HepG2 (cell line): ENCODE data around the gene TRIM54. TPM values are rescaled to one million over a fixed set of nuclear protein-coding genes. Genes with fewer than 3 reads are reported as not detected.
A peak's percentile ranks its signal among the peaks of the same experiment; 100 is the strongest.

Experiments used
- ELK4 ChIP-seq: sonication (generic); formaldehyde crosslinking; IDR thresholded peaks from 2 replicates; pipeline ENCODE4 v1.9.0; 2021; ENCODE audit warnings: missing genetic modification reagents, borderline replicate concordance
- HIVEP1 ChIP-seq: sonication (generic); formaldehyde crosslinking; IDR thresholded peaks from 2 replicates; pipeline ENCODE4 v1.4.0; 2020; ENCODE audit warnings: mild to moderate bottlenecking, missing genetic modification reagents
- IKZF1 ChIP-seq: fragments of 450-650 bp; IDR thresholded peaks from 2 replicates; pipeline ENCODE4 v1.7.1; 2016
- MTF1 ChIP-seq: sonication (generic); formaldehyde crosslinking; IDR thresholded peaks from 2 replicates; pipeline ENCODE4 v1.5.0; 2020; ENCODE audit warnings: missing genetic modification reagents
- SAP130 ChIP-seq: IDR thresholded peaks from 2 replicates; pipeline ENCODE4 v1.6.1; 2016; ENCODE audit warnings: low read depth
- SIX4 ChIP-seq: sonication (generic); formaldehyde crosslinking; IDR thresholded peaks from 2 replicates; pipeline ENCODE4 v1.4.0; 2020; ENCODE audit warnings: missing genetic modification reagents
- SRF ChIP-seq: IDR thresholded peaks from 2 replicates; pipeline ENCODE4 v1.6.1; 2011; ENCODE audit warnings: mild to moderate bottlenecking, low read depth, low read length, moderate library complexity
- TCF12 ChIP-seq, 2 experiments: fragments of 450-650 bp in 1 of 2; sonication (generic) in 1 of 2; formaldehyde crosslinking in 1 of 2; IDR thresholded peaks; 2 replicates each; pipeline versions ENCODE4 v1.6.1 to v1.8.0; 2017 to 2022; ENCODE audit warnings: antibody characterized with exemption in 1 of 2, mild to moderate bottlenecking in 1 of 2, missing genetic modification reagents in 1 of 2, moderate library complexity in 1 of 2
- ZNF256 ChIP-seq: sonication (generic); formaldehyde crosslinking; conservative IDR thresholded peaks from 2 replicates; pipeline ENCODE4 v1.4.0; 2020; ENCODE audit warnings: missing genetic modification reagents
- ZNF362 ChIP-seq: sonication (generic); formaldehyde crosslinking; IDR thresholded peaks from 2 replicates; pipeline ENCODE4 v1.4.0; 2020; ENCODE audit warnings: missing genetic modification reagents, mild to moderate bottlenecking, borderline replicate concordance
- polyA plus RNA-seq, 8 experiments: library from polyadenylated mRNA; depleted of rRNA in 3 of 8; stranded (reverse) in 7 of 8; unstranded in 1 of 8; fragments of >200 nt; fragmentation: Illumina TruSeq in 4 of 8; extraction: Trizol in 4 of 8; gene quantifications; 2 replicates each; pipeline versions ENCODE4 v1.2.1 to v1.2.3, GENCODE V29; 2011 to 2016; ENCODE audit warnings: low read depth in 4 of 8, missing spikeins in 1 of 8, mixed read lengths in 1 of 8; ENCODE audit not compliant: insufficient read depth in 1 of 8
- total RNA-seq, 5 experiments: library from RNA; depleted of rRNA; stranded (reverse); fragments of >200 nt; fragmentation: Illumina TruSeq; extraction: Trizol; gene quantifications; 2 replicates each; pipeline ENCODE4 v1.2.3, GENCODE V29; 2016; ENCODE audit warnings: low read depth in 1 of 5
- TF ChIP-seq, protein P1 (sequence below), 2 experiments: fragments of 450-650 bp in 1 of 2; sonication (generic) in 1 of 2; formaldehyde crosslinking in 1 of 2; IDR thresholded peaks; 2 replicates each; pipeline versions ENCODE4 v1.6.1 to v1.8.0; 2016 to 2022; ENCODE audit warnings: antibody characterized with exemption in 1 of 2, mild to moderate bottlenecking in 1 of 2, missing genetic modification reagents in 1 of 2
- TF ChIP-seq, protein P2 (sequence below): sonication (generic); formaldehyde crosslinking; conservative IDR thresholded peaks from 2 replicates; pipeline ENCODE4 v1.8.0; 2022; ENCODE audit warnings: missing genetic modification reagents

Gene TRIM54
- total and polyA plus RNA-seq, 2 of the 13 experiments (the other 11 are each of a cell fraction or from before 2014, with no cell fraction given) = 0.07 to 0.13 TPM

- TF ChIP-seq, protein P1, sequence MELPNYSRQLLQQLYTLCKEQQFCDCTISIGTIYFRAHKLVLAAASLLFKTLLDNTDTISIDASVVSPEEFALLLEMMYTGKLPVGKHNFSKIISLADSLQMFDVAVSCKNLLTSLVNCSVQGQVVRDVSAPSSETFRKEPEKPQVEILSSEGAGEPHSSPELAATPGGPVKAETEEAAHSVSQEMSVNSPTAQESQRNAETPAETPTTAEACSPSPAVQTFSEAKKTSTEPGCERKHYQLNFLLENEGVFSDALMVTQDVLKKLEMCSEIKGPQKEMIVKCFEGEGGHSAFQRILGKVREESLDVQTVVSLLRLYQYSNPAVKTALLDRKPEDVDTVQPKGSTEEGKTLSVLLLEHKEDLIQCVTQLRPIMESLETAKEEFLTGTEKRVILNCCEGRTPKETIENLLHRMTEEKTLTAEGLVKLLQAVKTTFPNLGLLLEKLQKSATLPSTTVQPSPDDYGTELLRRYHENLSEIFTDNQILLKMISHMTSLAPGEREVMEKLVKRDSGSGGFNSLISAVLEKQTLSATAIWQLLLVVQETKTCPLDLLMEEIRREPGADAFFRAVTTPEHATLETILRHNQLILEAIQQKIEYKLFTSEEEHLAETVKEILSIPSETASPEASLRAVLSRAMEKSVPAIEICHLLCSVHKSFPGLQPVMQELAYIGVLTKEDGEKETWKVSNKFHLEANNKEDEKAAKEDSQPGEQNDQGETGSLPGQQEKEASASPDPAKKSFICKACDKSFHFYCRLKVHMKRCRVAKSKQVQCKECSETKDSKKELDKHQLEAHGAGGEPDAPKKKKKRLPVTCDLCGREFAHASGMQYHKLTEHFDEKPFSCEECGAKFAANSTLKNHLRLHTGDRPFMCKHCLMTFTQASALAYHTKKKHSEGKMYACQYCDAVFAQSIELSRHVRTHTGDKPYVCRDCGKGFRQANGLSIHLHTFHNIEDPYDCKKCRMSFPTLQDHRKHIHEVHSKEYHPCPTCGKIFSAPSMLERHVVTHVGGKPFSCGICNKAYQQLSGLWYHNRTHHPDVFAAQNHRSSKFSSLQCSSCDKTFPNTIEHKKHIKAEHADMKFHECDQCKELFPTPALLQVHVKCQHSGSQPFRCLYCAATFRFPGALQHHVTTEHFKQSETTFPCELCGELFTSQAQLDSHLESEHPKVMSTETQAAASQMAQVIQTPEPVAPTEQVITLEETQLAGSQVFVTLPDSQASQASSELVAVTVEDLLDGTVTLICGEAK (IDR thresholded peaks at IDR 0.05) = peak; percentile 65
- TF ChIP-seq, protein P1 (CRISPR knock-in tag; IDR thresholded peaks at IDR 0.05) = peak; percentile 65
- TF ChIP-seq TCF12 (IDR thresholded peaks at IDR 0.05) (no peak), TCF12 (CRISPR knock-in tag; IDR thresholded peaks at IDR 0.05) (peak; percentile 10; the same call in 1 of the 2 replicates), SAP130 (CRISPR knock-in tag) (peak; percentile 73), IKZF1 (no peak), ZNF256 (CRISPR knock-in tag) (no peak), HIVEP1 (no peak), SRF (no peak), MTF1 (CRISPR knock-in tag) (no peak), ZNF362 (CRISPR knock-in tag) (0 out of 2 replicates have a peak, but pooled peaks have one; percentile 37), SIX4 (0 out of 2 replicates have a peak, but pooled peaks have one; percentile 29), ELK4 (CRISPR knock-in tag) (no peak)
- TF ChIP-seq, protein P2, sequence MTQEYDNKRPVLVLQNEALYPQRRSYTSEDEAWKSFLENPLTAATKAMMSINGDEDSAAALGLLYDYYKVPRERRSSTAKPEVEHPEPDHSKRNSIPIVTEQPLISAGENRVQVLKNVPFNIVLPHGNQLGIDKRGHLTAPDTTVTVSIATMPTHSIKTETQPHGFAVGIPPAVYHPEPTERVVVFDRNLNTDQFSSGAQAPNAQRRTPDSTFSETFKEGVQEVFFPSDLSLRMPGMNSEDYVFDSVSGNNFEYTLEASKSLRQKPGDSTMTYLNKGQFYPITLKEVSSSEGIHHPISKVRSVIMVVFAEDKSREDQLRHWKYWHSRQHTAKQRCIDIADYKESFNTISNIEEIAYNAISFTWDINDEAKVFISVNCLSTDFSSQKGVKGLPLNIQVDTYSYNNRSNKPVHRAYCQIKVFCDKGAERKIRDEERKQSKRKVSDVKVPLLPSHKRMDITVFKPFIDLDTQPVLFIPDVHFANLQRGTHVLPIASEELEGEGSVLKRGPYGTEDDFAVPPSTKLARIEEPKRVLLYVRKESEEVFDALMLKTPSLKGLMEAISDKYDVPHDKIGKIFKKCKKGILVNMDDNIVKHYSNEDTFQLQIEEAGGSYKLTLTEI (CRISPR knock-in tag) = no peak
Measured at GRCh38 chr2:27353762-27354596, 71.8 kb downstream of the TRIM54 start (continued).
